K562 (cell line): ENCODE measurements around the gene TSTD2. TPM values are rescaled to one million over a fixed set of nuclear protein-coding genes. Genes with fewer than 3 reads are reported as not detected.

Experiments used
- ATAC-seq: fragments of 200-7000 bp; cut with Tn5 transposase; 3 replicates; pipeline ENCODE4 v1.9.1; 2020; ENCODE audit warnings: moderate library complexity
- BruUV-seq: library from RNA; stranded (reverse); fragments of 400-500 nt; replicated peaks from 2 replicates; lab custom pipeline; 2021; lab: Mats Ljungman, UMichigan
- CTCF ChIA-PET: fragments of 300-600 bp; formaldehyde crosslinking; extraction: SDS; loops from one replicate; lab custom pipeline; 2021; ENCODE audit warnings: low intra/inter-chr PET ratio; lab: Yijun Ruan, JAX
- POLR2A ChIA-PET: fragments of 300-600, 350-650 bp; sonication (Branson Sonifier 250); formaldehyde crosslinking; extraction: SDS; loops from one replicate; lab custom pipeline; 2021; ENCODE audit warnings: antibody characterized with exemption, inconsistent platforms; lab: Yijun Ruan, JAX
- DNase-seq, 4 experiments: peaks; one replicate each; pipeline versions ENCODE4 v3.0.0 to v3.0.0-alpha.2; 2011 to 2018; ENCODE audit warnings: low spot score in 3 of 4, mixed read lengths in 3 of 4; ENCODE audit errors: extremely low read depth in 1 of 4
- FAIRE-seq: peaks from 2 replicates; lab custom pipeline; 2011; peaks lifted over from hg19 to GRCh38; lab: Jason Lieb, UNC
- H2AFZ ChIP-seq: 2 replicates; pipeline ENCODE4 v1.6.0; 2011; ENCODE audit warnings: low read depth, low read length, control low read depth, inconsistent platforms
- H3K27ac ChIP-seq: fragments of 200-600 bp; 3 replicates; pipeline ENCODE4 v1.8.0; 2011; ENCODE audit warnings: low read depth, mild to moderate bottlenecking, control low read depth, inconsistent platforms, low read length, moderate library complexity, mixed read lengths; ENCODE audit errors: extremely low read depth
- H3K27me3 ChIP-seq, 2 experiments: fragments of 300-600 bp in 1 of 2; 2 replicates in 1 of 2; 3 replicates in 1 of 2; pipeline versions ENCODE4 v1.6.0 to v1.8.0; 2011; ENCODE audit warnings: inconsistent platforms in 2 of 2, low read length in 2 of 2, mild to moderate bottlenecking in 1 of 2, mixed read lengths in 1 of 2, moderate library complexity in 1 of 2; ENCODE audit not compliant: control insufficient read depth in 2 of 2, insufficient read depth in 2 of 2
- H3K36me3 ChIP-seq: fragments of 300-600 bp; 3 replicates; pipeline ENCODE4 v1.8.0; 2011; ENCODE audit warnings: mild to moderate bottlenecking, low read length, inconsistent platforms; ENCODE audit not compliant: control insufficient read depth, insufficient read depth
- H3K4me1 ChIP-seq, 2 experiments: fragments of 200-600 bp in 1 of 2; replicated peaks in 1 of 2; 2 replicates in 1 of 2; 3 replicates in 1 of 2; pipeline versions ENCODE4 v1.5.1 to v1.8.0; 2011; ENCODE audit warnings: inconsistent platforms in 2 of 2, low read length in 2 of 2, mild to moderate bottlenecking in 1 of 2, mixed read lengths in 1 of 2, moderate library complexity in 1 of 2; ENCODE audit not compliant: control insufficient read depth in 2 of 2, insufficient read depth in 2 of 2
- H3K4me2 ChIP-seq: 2 replicates; pipeline ENCODE4 v1.6.1; 2011; ENCODE audit warnings: low read length, control low read depth, inconsistent platforms, mixed read lengths; ENCODE audit not compliant: insufficient read depth
- H3K4me3 ChIP-seq: fragments of 200-600 bp; sonication (generic), shearing (Covaris generic); 2 replicates; pipeline ENCODE4 v1.5.1; 2016; ENCODE audit warnings: control low read depth, inconsistent platforms
- H3K79me2 ChIP-seq: fragments of 200-600 bp; 3 replicates; pipeline ENCODE4 v1.8.0; 2011; ENCODE audit warnings: low read length, inconsistent platforms; ENCODE audit not compliant: control insufficient read depth, insufficient read depth
- H3K9ac ChIP-seq, 2 experiments: 2 replicates each; pipeline versions ENCODE4 v1.6.0 to v1.6.1; 2011; ENCODE audit warnings: low read depth in 2 of 2, low read length in 2 of 2, control low read depth in 1 of 2, inconsistent platforms in 1 of 2, mild to moderate bottlenecking in 1 of 2, mixed read lengths in 1 of 2; ENCODE audit not compliant: insufficient read depth in 1 of 2
- H3K9me1 ChIP-seq: one replicate; pipeline ENCODE4 v1.6.0; 2011; ENCODE audit warnings: inconsistent platforms, mild to moderate bottlenecking, low read length, moderate library complexity; ENCODE audit not compliant: control insufficient read depth, insufficient read depth
- H3K9me3 ChIP-seq: replicated peaks from 2 replicates; pipeline ENCODE4 v1.5.1; 2011; ENCODE audit warnings: low read depth, low read length, inconsistent platforms; ENCODE audit not compliant: control insufficient read depth, insufficient read depth
- H4K20me1 ChIP-seq: replicated peaks from 2 replicates; pipeline ENCODE4 v1.6.1; 2011; ENCODE audit warnings: low read length, inconsistent platforms, mixed read lengths; ENCODE audit not compliant: control insufficient read depth, insufficient read depth
- FOXJ3 ChIP-seq: sonication (generic); formaldehyde crosslinking; IDR thresholded peaks from 2 replicates; pipeline ENCODE4 v1.4.0; 2020; ENCODE audit warnings: mild to moderate bottlenecking, missing genetic modification reagents
- KLF13 ChIP-seq: fragments of 450-650 bp; IDR thresholded peaks from 2 replicates; pipeline ENCODE4 v1.6.1; 2016; ENCODE audit warnings: missing genetic modification characterization, low read depth, mild to moderate bottlenecking, missing compliant biosample characterization, moderate library complexity, borderline replicate concordance
- MEF2A ChIP-seq: IDR thresholded peaks from 2 replicates; pipeline ENCODE4 v1.6.1; 2011; ENCODE audit warnings: low read depth, mild to moderate bottlenecking, low read length, moderate library complexity; ENCODE audit not compliant: control insufficient read depth
- PCBP1 ChIP-seq: fragments of 200-400 bp; formaldehyde crosslinking; IDR thresholded peaks from 2 replicates; pipeline ENCODE4 v1.6.1; 2018; ENCODE audit warnings: mild to moderate bottlenecking, low read depth, low read length; ENCODE audit not compliant: poor library complexity, severe bottlenecking
- POU5F1 ChIP-seq: fragments of 150-350 bp; IDR thresholded peaks from 2 replicates; pipeline ENCODE4 v1.6.1; 2014; ENCODE audit warnings: borderline replicate concordance, low read length, low read depth, mild to moderate bottlenecking; ENCODE audit not compliant: partially characterized antibody
- ZC3H11A ChIP-seq: IDR thresholded peaks from 2 replicates; pipeline ENCODE4 v1.6.1; 2012; ENCODE audit warnings: low read depth, low read length, improper control_type of control experiment
- ZNF445 ChIP-seq: fragments of 250-450 bp; sonication (Bioruptor Pico); IDR thresholded peaks from 2 replicates; pipeline ENCODE4 v1.4.0; 2020; ENCODE audit warnings: low read depth, mild to moderate bottlenecking, moderate library complexity
- in situ Hi-C: fragments of 300-500 bp; cut with MboI; formaldehyde crosslinking; loops from 4 replicates; pipeline ENCODE4 v1.15.0; 2018; ENCODE audit warnings: inconsistent platforms, mixed read lengths
- intact Hi-C: fragments of 100-400 bp; cut with micrococcal nuclease; formaldehyde crosslinking; loops from 2 replicates; pipeline ENCODE4 v1.14.2; 2022
- polyA plus RNA-seq, 8 experiments: library from polyadenylated mRNA; depleted of rRNA in 4 of 8; stranded (reverse) in 5 of 8; unstranded in 3 of 8; fragments of >200 nt; fragmentation: Nextera tagmentation in 2 of 8; fragmentation: Illumina TruSeq in 1 of 8; extraction: Ambion mirVana in 2 of 8; extraction: Trizol in 1 of 8; gene quantifications; 2 replicates each; pipeline versions ENCODE4 v1.2.1 to v1.2.3, GENCODE V29; 2011 to 2014; ENCODE audit warnings: inconsistent platforms in 1 of 8, missing spikeins in 1 of 8
- total RNA-seq, 7 experiments: library from RNA; depleted of rRNA in 6 of 7; stranded (reverse); fragments of >200 nt in 6 of 7; fragmentation: Illumina TruSeq in 2 of 7; extraction: Trizol in 2 of 7; gene quantifications; 2 replicates each; pipeline versions ENCODE4 v1.2.1 to v1.2.3, GENCODE V29; 2011 to 2021; ENCODE audit warnings: low replicate concordance in 1 of 7
- TF ChIP-seq, protein P1 (sequence below): fragments of 450-650 bp; conservative IDR thresholded peaks from 2 replicates; pipeline ENCODE4 v1.6.1; 2016; ENCODE audit warnings: missing genetic modification characterization, low read depth, mild to moderate bottlenecking, control low read depth, missing compliant biosample characterization

Gene TSTD2
- total and polyA plus RNA-seq, 9 of the 15 experiments (the other 6 are each of a cell fraction or from before 2014, with no cell fraction given), result 10.1 to 36.7 (median 19.0) TPM

DNA sequence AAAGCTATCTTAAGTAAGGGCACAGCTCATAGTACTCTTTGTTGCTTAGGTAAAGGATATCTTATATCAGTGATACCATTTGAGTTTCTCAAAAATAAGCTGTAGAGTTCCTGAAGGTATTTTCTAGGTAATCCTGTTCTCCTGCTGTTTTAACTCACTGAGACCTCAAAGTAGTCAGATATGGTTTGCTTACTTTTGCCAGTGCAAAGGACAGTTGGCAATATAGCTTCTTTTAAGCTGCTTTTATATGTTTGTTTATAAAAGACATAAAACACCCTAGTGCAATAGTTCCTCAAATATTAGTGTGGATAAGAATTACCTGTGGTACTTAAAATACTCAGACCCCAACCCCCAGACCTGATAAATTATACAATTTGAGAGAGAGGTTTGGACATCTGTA is 12.6 kb upstream of the TSTD2 start:
- no peak for DNase-seq
- Histone ChIP-seq H3K9me3 (no peaks in the 10 kb centered on the region), H3K4me1 (no peaks in the 10 kb centered on the region), H3K27ac (no peak overlapping the region), H3K79me2 (peaks cover 12% of the 10 kb centered on the region), H4K20me1 (no peaks in the 10 kb centered on the region), H3K4me2 (no peak overlapping the region), H3K9me1 (no peaks in the 10 kb centered on the region), H3K4me3 (no peak overlapping the region)
- no peak for ATAC-seq
- TF ChIP-seq MEF2A (no peak), ZNF445 (CRISPR knock-in tag) (no peak), ZC3H11A (no peak), FOXJ3 (CRISPR knock-in tag) (no peak), KLF13 (tag) (no peak), POU5F1 (no peak), PCBP1 (no peak)
- TF ChIP-seq, protein P1, sequence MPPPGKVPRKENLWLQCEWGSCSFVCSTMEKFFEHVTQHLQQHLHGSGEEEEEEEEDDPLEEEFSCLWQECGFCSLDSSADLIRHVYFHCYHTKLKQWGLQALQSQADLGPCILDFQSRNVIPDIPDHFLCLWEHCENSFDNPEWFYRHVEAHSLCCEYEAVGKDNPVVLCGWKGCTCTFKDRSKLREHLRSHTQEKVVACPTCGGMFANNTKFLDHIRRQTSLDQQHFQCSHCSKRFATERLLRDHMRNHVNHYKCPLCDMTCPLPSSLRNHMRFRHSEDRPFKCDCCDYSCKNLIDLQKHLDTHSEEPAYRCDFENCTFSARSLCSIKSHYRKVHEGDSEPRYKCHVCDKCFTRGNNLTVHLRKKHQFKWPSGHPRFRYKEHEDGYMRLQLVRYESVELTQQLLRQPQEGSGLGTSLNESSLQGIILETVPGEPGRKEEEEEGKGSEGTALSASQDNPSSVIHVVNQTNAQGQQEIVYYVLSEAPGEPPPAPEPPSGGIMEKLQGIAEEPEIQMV (tag), result no peak
- TF ChIP-seq, all 486 proteins: peak for 0
- H3K36me3 ChIP-seq, result peaks cover 96% of the 10 kb centered on the region
- FAIRE-seq, result no peak
- H3K27me3 ChIP-seq, result no peaks in the 10 kb centered on the region
- no peak overlapping the region for H2AFZ ChIP-seq
- ChIA-PET POLR2A (interaction anchor here (0.7 to 3.1 kb wide), 7 partner anchors 9 to 172 kb away, joined by 3 to 18 read pairs (median 3); partner anchors contain the start of genes NCBP1 and TSTD2), CTCF (no interaction called here)
- BruUV-seq, result no TSS peak
- intact Hi-C loops, result no loop called here
- in situ Hi-C loops, result no loop called here
- H3K9ac ChIP-seq, result no peak overlapping the region
